ENCODE measurements around the gene TRAF6. TPM values are rescaled to one million over a fixed set of nuclear protein-coding genes. Genes with fewer than 3 reads are reported as not detected.
A peak's percentile ranks its signal among the peaks of the same experiment; 100 is the strongest.

The TRAF6 gene
- total RNA-seq, 1 donor from 2014 or later, result 15.9 TPM

DNA sequence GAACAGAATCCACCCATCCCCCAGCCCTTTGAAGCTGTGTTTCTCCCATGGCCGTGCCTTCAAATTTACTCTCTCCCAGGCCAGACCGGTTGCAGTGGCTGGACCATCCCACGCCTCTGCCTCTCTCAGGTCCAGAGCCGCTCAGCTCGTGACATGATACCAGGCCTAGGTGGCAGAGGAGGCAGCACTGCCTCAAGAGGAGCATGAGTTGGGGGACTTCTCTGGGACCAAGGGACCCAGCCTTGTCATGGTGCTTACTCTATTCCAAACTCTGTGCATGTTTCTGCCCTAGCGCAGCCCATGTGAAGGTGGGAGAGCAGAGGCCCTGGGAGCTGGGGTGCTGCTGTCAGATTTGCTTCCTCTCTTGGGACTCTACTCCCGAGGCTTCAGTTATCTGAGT is 51.0 kb downstream of the TRAF6 start:
- TF ChIP-seq, protein P1, sequence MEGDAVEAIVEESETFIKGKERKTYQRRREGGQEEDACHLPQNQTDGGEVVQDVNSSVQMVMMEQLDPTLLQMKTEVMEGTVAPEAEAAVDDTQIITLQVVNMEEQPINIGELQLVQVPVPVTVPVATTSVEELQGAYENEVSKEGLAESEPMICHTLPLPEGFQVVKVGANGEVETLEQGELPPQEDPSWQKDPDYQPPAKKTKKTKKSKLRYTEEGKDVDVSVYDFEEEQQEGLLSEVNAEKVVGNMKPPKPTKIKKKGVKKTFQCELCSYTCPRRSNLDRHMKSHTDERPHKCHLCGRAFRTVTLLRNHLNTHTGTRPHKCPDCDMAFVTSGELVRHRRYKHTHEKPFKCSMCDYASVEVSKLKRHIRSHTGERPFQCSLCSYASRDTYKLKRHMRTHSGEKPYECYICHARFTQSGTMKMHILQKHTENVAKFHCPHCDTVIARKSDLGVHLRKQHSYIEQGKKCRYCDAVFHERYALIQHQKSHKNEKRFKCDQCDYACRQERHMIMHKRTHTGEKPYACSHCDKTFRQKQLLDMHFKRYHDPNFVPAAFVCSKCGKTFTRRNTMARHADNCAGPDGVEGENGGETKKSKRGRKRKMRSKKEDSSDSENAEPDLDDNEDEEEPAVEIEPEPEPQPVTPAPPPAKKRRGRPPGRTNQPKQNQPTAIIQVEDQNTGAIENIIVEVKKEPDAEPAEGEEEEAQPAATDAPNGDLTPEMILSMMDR (IDR thresholded peaks at IDR 0.05; ENCODE audit: insufficient read depth, low read length, poor library complexity, severe bottlenecking), result no peak
- Histone ChIP-seq H3K4me3 (ENCODE audit: low read depth, low read length) (no peak overlapping the region), H3K27me3 (ENCODE audit: control insufficient read depth, insufficient read depth, low read length) (no peaks in the 10 kb centered on the region), H3K36me3 (ENCODE audit: control insufficient read depth, insufficient read depth, low read length) (peaks cover 2% of the 10 kb centered on the region)
- DNase-seq (ENCODE audit: low read depth), result no peak

GRCh38 chr11:36458129-36458915 is 51.8 kb downstream of the TRAF6 start:
- H3K36me3 ChIP-seq (ENCODE audit: control insufficient read depth, insufficient read depth, low read length), result peaks cover 3% of the 10 kb centered on the region
- TF ChIP-seq, protein P1 (IDR thresholded peaks at IDR 0.05; ENCODE audit: insufficient read depth, low read length, poor library complexity, severe bottlenecking), result no peak
- no peak for DNase-seq (ENCODE audit: low read depth)
- no peak overlapping the region for H3K4me3 ChIP-seq (ENCODE audit: low read depth, low read length)
- H3K27me3 ChIP-seq (ENCODE audit: control insufficient read depth, insufficient read depth, low read length), result no peaks in the 10 kb centered on the region

- Histone ChIP-seq H3K4me3 (ENCODE audit: low read depth, low read length) (no peak overlapping the region), H3K27me3 (ENCODE audit: control insufficient read depth, insufficient read depth, low read length) (no peaks in the 10 kb centered on the region), H3K36me3 (ENCODE audit: control insufficient read depth, insufficient read depth, low read length) (peaks cover 7% of the 10 kb centered on the region)
- DNase-seq (ENCODE audit: low read depth), result no peak
- TF ChIP-seq, protein P1 (IDR thresholded peaks at IDR 0.05; ENCODE audit: insufficient read depth, low read length, poor library complexity, severe bottlenecking), result no peak
These were observed 53.9 kb downstream of the TRAF6 start for GRCh38 chr11:36456156-36456555.

GRCh38 chr11:36455658-36456111 is 54.4 kb downstream of the TRAF6 start:
- TF ChIP-seq, protein P1 (IDR thresholded peaks at IDR 0.05; ENCODE audit: insufficient read depth, low read length, poor library complexity, severe bottlenecking), result no peak
- H3K36me3 ChIP-seq (ENCODE audit: control insufficient read depth, insufficient read depth, low read length), result peaks cover 9% of the 10 kb centered on the region
- H3K27me3 ChIP-seq (ENCODE audit: control insufficient read depth, insufficient read depth, low read length), result no peaks in the 10 kb centered on the region
- peak; percentile 96 for DNase-seq (ENCODE audit: low read depth)
- no peak overlapping the region for H3K4me3 ChIP-seq (ENCODE audit: low read depth, low read length)

DNA sequence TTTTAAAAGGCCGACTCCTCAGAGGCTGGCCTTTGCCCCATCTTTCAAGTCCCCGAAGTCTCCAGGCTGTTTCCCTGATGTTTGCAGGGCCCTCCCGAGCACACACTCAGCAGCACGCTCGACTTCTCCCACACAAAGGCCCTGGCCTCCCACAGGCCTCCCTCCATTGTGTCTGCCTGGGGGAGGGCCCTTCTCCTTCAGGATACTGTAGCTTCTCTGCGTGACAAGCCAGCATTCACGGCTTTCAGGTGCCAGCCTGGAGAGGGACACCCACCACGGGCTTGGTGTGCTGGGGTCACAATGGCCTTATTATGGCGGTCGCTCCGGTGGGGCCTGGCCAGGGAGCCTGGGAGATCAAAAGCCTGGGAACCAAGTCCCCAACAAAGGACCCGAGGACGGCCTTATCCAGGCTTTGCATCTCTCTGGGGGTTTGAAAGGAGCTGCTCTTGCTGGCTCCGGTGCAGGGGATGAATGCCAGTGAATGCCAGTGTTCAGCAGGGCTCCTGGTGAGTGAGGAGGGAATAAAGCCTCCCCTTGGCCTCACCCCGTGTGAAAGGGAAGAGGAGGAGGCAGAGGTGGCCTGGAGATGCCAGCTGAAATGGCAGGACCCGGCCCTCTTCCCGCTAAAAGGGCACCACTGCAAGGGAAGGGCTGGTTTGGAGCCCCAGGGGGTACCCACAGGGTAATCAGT is 55.0 kb downstream of the TRAF6 start:
- TF ChIP-seq, protein P1 (IDR thresholded peaks at IDR 0.05; ENCODE audit: insufficient read depth, low read length, poor library complexity, severe bottlenecking), result no peak
- Histone ChIP-seq H3K27me3 (ENCODE audit: control insufficient read depth, insufficient read depth, low read length) (no peaks in the 10 kb centered on the region), H3K4me3 (ENCODE audit: low read depth, low read length) (no peak overlapping the region), H3K36me3 (ENCODE audit: control insufficient read depth, insufficient read depth, low read length) (peaks cover 9% of the 10 kb centered on the region)
- no peak for DNase-seq (ENCODE audit: low read depth)

All from kidney epithelial cell (primary cell).